Stimulated activated CD4-positive, alpha-beta T cell treated with anti-CD3 and anti-CD28 coated beads, Interleukin-15, amount 100 ng/mL, for 1 hour (primary cell): Measurements from ENCODE around the gene FUBP3.
A peak's percentile ranks its signal among the peaks of the same experiment; 100 is the strongest.

Experiments
- DNase-seq, 2 donors: peaks; one replicate each; pipeline ENCODE4 v3.0.0-alpha.2; 2020; ENCODE audit warnings: low read depth in 1 of 2, low spot score in 1 of 2

Gene FUBP3

GRCh38 chr9:130662099-130662969 is 83.0 kb downstream of the FUBP3 start:
- no peak for DNase-seq

DNA sequence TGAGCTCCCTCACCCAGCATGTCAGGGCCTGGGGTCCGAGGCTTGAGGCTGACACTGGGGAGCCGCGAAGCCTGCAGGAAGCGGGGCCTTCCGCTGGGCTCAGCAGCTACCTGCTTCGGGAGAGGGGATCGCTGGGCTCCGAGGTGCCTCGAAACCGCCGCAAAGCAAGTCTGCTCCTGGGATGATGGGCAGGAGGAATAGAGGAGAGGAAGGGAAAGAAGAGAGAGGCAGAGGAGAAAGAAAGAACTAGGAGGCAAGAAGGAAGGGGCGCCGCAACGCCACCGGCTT is 83.5 kb downstream of the FUBP3 start:
- no peak for DNase-seq

- DNase-seq = peak in 1 of 2 donors; percentile 13
Observed at GRCh38 chr9:130663258-130663976, 84.0 kb downstream of the FUBP3 start.

DNA sequence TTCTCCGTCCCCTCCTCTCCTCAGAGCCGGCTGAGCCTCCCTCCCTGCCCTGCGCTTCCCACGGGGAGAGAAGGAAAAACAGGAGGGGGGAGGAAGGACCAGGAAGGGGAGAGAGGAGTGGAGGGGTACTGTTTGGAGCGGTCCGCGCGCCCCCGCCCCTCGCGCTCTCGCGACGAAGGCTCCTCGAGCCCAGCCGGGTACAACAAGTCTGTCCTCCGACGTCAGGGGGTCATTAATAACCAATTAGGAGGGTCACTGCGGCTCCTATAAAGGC is 84.5 kb downstream of the FUBP3 start:
- DNase-seq = no peak

GRCh38 chr9:130664251-130665028 is 85.1 kb downstream of the FUBP3 start, which contains the start of gene PRDM12:
Gene PRDM12, plus strand, starts transcription at chr9:130664594. Its CDS starts 60 bp downstream, at chr9:130664654.
- DNase-seq = no peak

DNA sequence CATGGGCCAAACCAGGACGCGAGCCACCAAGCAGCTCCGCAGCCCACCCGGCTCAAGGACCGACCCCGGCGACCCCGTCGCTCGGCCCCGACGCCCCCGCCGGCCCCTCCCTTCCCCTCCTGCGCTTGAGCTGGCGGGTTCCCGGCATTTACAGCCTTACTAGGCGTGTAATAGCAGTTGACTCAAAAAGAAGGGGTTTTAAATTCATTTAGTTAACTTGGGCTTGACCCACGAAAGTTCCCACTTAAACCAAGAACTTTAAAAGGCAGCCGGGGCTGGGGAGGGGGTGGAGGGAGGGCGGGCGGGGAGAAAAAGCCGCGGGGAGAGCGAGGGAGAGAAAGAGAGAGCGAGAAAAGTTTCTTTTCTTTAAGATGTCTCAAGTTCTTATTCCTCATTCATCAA is 85.7 kb downstream of the FUBP3 start:
- DNase-seq = no peak

DNA sequence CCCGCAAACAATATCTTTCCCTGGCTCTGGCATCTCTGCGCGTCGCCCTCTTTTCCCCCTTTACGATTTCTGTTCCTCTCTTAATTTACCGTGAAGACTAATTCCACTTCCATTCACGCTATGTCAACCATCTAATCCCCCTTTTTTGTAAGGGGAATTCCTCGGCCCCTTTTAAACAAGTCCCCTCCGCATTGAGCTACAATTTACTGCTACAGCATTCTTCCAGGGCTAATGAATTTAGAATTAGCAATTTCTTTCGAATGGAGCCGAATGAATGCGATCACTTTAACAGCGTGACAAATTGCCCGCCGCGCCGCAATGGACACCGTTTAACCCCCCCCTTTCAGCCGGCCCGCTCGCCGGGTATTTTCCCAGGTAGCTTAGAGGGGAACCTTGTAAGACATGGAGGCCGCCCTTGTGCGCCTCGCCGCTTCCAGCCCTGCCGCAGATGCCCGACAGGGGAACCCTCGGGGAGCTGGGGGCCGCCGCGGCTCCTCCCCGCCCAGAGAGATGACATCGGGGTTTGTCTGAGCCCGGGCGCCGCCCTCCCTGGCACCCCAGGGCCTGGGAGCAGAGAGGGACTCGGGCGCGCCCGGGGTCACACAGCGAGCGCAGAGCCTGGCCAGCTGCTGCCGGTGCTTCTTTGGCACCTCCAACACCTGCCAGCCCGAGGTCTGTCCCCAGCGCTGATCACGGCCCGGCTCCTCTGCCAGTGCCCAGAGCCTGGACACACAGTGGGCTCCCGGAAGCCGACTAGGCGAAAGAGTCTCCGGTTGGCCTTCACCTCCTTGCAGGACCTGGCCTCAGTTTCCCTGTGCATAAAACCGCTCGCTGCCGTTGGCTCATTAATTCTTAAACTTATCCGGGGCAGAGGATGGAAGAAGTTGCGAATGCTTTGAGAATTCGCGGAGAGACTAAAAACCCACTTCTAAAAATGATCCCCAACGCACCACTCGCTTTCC is 86.3 kb downstream of the FUBP3 start:
- no peak for DNase-seq

- no peak for DNase-seq
Observed at GRCh38 chr9:130666393-130667119, 87.2 kb downstream of the FUBP3 start.

DNA sequence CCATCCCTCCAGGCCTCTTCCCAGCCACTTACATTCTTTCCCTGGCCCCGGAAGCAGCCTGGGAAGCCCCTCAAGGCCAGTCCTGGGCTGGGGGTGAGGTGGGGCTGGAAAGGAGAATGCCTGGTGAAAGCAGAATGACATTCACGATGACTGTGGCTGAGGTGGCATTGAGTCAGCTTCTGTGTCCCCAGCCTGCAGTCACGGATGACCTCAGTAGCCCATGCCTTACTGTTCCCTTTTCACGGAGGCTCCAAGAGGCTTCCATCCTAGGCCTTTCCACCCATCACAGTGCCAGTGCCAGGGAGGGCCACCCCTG is 87.7 kb downstream of the FUBP3 start:
- DNase-seq = no peak

DNA sequence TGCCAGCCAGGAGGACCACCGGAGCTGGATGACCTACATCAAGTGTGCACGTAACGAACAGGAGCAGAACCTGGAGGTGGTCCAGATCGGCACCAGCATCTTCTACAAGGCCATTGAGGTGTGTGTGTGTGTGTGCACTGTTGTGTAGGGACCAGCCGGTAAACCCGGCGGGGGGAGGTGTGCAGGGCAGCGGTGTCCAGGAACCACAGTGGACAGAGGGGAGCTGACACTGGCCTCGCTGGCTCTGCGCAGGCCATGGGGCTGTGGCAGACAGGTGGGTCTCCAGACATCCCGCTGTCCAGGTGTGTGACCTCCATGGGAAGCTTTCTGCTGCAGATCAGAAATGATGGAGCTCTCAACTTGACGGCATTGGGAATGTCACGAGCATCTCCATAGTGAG is 88.8 kb downstream of the FUBP3 start:
- no peak for DNase-seq

GRCh38 chr9:130668659-130669058 is 89.3 kb downstream of the FUBP3 start:
- DNase-seq = no peak

DNA sequence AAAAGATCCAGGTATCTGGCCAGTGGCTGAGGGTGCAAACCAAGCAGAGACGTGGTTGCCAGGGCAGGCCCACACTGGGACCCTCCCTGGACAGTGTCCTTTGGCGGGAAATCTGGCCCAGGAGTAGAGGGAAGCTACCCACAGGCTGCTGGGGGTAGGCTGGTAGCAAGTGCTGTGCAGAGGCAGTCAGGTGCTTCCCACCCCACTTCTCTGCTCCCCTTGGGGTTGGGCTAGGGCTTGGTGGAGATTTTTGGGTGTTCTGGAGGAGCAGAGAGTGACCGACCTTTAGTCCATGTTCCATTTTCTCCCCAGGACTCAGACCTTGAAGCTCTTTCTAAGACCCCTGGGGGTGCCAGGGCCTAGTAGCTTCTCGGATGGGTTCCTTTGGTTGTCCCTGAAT is 90.6 kb downstream of the FUBP3 start:
- DNase-seq = no peak

GRCh38 chr9:130670644-130671043 is 91.3 kb downstream of the FUBP3 start:
- no peak for DNase-seq

DNA sequence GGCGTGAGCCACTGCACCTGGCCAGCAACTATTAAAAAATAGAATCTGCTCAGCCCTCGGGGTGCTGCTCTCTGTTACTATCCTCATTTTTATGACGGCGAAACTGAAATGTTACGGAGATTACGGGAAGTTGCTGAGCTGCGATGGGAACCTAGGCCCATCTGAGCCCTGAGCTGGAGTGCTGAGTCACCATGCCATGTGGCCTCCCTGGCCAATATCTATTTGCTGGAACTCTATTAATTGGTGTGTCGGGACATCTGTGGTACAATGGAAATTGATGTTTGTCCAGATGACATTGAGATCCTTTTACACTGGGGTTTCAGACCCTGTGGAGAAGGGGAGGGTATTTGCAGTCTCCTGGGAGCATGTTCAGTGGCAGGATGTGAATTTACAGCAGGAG is 93.1 kb downstream of the FUBP3 start:
- no peak for DNase-seq

DNA sequence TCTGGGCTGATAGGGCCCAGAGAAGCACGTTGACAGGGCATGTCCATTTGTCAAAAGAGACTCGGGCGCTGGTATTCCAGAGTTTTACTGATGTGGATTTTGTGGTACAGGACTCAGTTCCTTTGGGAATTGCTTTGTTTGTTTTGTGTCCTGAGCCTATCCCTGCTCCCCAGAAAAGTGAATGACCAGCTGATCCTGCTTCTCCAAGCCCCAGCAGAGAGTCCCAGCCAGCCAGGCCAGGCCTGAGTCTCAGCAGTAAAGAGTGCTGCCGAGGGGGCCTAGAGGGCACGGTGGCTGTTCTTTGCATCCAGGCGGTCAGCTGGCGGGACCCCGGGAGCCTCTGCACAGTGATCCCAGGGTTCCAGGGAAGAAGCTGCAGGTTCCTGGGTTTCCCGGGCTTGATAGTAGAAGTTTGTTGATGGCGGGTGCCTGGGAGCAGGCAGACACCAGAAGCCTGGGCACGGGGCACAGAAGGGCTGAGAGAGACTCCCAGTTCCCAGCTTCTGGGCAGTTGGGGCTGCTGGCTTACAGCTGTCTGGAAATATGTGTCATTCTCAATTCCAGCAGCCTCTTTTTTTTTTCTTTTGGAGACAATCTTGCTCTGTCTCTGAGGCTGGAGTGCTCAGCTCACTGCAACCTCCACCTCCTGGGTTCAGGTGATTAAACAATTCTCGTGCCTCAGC is 93.7 kb downstream of the FUBP3 start:
- no peak for DNase-seq

DNA sequence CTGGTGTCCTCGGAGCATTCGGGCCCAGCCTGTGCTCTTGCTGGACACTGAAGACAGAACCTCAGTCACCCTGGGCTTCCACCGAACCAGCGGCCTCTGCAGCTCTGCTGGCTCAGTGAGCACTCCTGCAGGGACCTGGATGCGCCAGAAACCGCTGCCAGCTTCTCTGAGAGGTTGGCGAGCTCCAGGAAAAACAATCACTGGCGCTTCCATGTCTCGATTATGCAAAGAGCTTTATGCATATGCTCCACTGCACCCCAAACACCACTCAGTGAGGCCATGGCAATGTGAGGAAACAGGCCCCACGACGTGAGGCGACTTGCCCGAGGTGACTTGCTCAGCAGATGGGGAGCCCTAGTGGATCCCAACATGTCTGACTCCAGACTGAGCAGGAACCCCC is 96.0 kb downstream of the FUBP3 start:
- no peak for DNase-seq

DNA sequence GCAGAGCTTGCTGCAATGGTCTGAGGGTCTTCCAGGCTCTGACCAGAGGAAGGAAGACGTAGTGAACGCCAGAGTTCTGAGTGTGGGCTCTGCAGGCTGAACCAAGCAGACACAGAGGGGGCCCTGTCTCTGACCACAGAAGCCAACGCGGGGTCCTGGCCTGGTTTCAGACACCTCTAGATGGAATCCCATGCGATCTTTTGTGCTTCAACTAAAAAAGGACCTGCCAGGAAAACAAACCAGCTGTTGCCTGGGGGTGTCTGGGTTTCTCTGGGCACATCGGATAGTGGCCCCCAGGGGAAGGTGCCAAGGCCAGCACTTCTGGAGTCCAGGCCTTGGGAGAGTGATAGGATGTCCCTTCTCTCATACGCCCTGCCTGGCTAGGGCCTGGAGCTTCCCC is 97.9 kb downstream of the FUBP3 start:
- DNase-seq = no peak

DNA sequence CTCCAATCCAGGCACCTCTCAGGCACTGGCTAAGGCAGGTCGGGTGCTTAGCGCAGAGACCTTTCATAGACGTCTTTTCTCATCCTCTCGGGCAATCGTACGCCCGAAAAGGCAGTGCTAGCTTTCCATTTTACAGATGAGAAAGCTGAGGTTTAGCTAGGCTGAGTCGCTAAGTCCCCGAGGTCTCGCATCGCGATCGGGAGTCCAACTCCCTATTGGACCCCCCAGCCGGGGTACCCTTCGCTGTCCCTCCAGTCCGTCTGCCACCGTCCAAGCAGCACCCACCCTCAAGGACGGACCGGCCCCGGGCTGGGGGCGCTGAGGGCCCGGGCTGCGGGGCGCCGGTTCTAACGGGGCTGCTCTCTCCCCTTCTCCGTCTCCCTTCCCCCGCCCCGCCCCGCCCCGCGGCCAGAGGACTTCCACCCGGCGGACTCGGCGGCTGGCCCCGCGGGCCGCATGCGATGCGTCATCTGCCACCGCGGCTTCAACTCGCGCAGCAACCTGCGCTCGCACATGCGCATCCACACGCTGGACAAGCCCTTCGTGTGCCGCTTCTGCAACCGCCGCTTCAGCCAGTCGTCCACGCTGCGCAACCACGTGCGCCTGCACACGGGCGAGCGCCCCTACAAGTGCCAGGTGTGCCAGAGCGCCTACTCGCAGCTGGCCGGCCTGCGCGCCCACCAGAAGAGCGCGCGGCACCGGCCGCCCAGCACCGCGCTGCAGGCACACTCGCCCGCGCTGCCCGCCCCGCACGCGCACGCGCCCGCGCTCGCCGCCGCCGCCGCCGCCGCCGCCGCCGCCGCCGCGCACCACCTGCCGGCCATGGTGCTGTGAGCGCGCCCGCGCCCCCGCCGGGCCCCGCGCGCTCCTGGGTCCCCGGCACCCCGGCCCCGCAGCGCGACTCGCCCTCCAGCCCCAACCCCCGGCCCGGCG is 101.7 kb downstream of the FUBP3 start:
- DNase-seq = peak in 1 of 2 donors; percentile 56
